CD4-positive, alpha-beta T cell (primary cell): ENCODE measurements around the gene CCT3. TPM values are rescaled to one million over a fixed set of nuclear protein-coding genes. Genes with fewer than 3 reads are reported as not detected.

Experiments used
- ATAC-seq: fragments of 200-7000 bp; cut with Tn5 transposase; one replicate; pipeline ENCODE4 v1.10.0; 2022; ENCODE audit warnings: mild to moderate bottlenecking; ENCODE audit not compliant: poor library complexity
- CTCF ChIA-PET: fragments of 350-600 bp; sonication (Branson Sonifier 250); formaldehyde crosslinking; loops from one replicate; lab custom pipeline; 2021; ENCODE audit warnings: antibody characterized with exemption, inconsistent platforms; lab: Charles Lee
- POLR2A ChIA-PET: fragments of 350-600 bp; sonication (Branson Sonifier 250); formaldehyde crosslinking; loops from one replicate; lab custom pipeline; 2021; ENCODE audit warnings: antibody characterized with exemption, inconsistent platforms; lab: Charles Lee
- DNase-seq, 14 experiments: peaks; one replicate each; pipeline ENCODE4 v3.0.0-alpha.2; 2013 to 2020; ENCODE audit warnings: mixed read lengths in 2 of 14
- H3K27ac ChIP-seq, 2 donors: one replicate each; pipeline versions ENCODE4 v1.5.1 to v1.7.0; 2013; ENCODE audit warnings: low read length in 2 of 2, low read depth in 1 of 2, mild to moderate bottlenecking in 1 of 2
- H3K27me3 ChIP-seq, 2 experiments: 1 replicate in 1 of 2; 2 replicates in 1 of 2; pipeline versions ENCODE4 v1.6.1 to v1.7.0; 2013; ENCODE audit warnings: low read length in 2 of 2, control low read depth in 1 of 2, mild to moderate bottlenecking in 1 of 2, moderate library complexity in 1 of 2; ENCODE audit not compliant: insufficient read depth in 2 of 2, control insufficient read depth in 1 of 2
- H3K36me3 ChIP-seq: one replicate; pipeline ENCODE4 v1.6.1; 2013; ENCODE audit warnings: low read length, control low read depth; ENCODE audit not compliant: insufficient read depth
- H3K4me1 ChIP-seq: one replicate; pipeline ENCODE4 v1.6.1; 2013; ENCODE audit warnings: low read length, control low read depth; ENCODE audit not compliant: insufficient read depth
- H3K4me3 ChIP-seq: one replicate; pipeline ENCODE4 v1.5.1; 2013; ENCODE audit warnings: mild to moderate bottlenecking, low read length, moderate library complexity
- H3K9me3 ChIP-seq, 2 experiments: 1 replicate in 1 of 2; 2 replicates in 1 of 2; pipeline versions ENCODE4 v1.6.1 to v1.7.0; 2013; ENCODE audit warnings: low read length in 2 of 2, mild to moderate bottlenecking in 2 of 2, control low read depth in 1 of 2, moderate library complexity in 1 of 2; ENCODE audit not compliant: control insufficient read depth in 1 of 2, insufficient read depth in 1 of 2
- H3K27ac Mint-ChIP-seq: one replicate; pipeline ENCODE4 v1.8.0; 2020; ENCODE audit warnings: mixed read lengths
- H3K27me3 Mint-ChIP-seq: one replicate; pipeline ENCODE4 v1.8.0; 2021; ENCODE audit warnings: mixed read lengths
- H3K36me3 Mint-ChIP-seq: one replicate; pipeline ENCODE4 v1.8.0; 2021; ENCODE audit warnings: low read depth, mixed read lengths
- H3K4me1 Mint-ChIP-seq: one replicate; pipeline ENCODE4 v1.8.0; 2021; ENCODE audit warnings: low read depth, mixed read lengths
- H3K4me3 Mint-ChIP-seq: one replicate; pipeline ENCODE4 v1.8.0; 2020; ENCODE audit warnings: mild to moderate bottlenecking, mixed read lengths
- H3K9me3 Mint-ChIP-seq: one replicate; pipeline ENCODE4 v1.8.0; 2020; ENCODE audit warnings: mixed read lengths
- intact Hi-C, 2 experiments: fragments of 100-400 bp; cut with DNase I in 1 of 2; cut with micrococcal nuclease in 1 of 2; formaldehyde crosslinking; loops; one replicate each; pipeline versions ENCODE4 v1.15.1 to v1.9.0; 2023 to 2025; cut with DNase I, micrococcal nuclease
- total RNA-seq, 174 experiments: library from RNA in 2 of 174; stranded (reverse) in 2 of 174; gene quantifications; one replicate each; pipeline ENCODE4 v1.2.3 and lab custom pipeline; 2021 to 2026
- TF ChIP-seq, protein P1 (sequence below): fragments of 200-600 bp; IDR thresholded peaks from one replicate; pipeline ENCODE4 v1.8.0; 2022; ENCODE audit warnings: antibody characterized with exemption, mild to moderate bottlenecking

Gene CCT3
- total RNA-seq, 2 experiments from 2014 or later: 49.6 to 50.2 TPM

- no peaks in the 10 kb centered on the region for H3K36me3 ChIP-seq
- Mint-ChIP-seq H3K27ac (no peak overlapping the region), H3K4me3 (no peak overlapping the region), H3K9me3 (no peaks in the 10 kb centered on the region), H3K36me3 (no peaks in the 10 kb centered on the region), H3K4me1 (peaks cover 12% of the 10 kb centered on the region), H3K27me3 (peaks cover 24% of the 10 kb centered on the region)
- H3K9me3 ChIP-seq: peaks cover 0 to 4% of the 10 kb centered on the region in 2 experiments
- H3K4me3 ChIP-seq: no peak overlapping the region
- ATAC-seq (no peak), DNase-seq (no peak)
- TF ChIP-seq, protein P1, sequence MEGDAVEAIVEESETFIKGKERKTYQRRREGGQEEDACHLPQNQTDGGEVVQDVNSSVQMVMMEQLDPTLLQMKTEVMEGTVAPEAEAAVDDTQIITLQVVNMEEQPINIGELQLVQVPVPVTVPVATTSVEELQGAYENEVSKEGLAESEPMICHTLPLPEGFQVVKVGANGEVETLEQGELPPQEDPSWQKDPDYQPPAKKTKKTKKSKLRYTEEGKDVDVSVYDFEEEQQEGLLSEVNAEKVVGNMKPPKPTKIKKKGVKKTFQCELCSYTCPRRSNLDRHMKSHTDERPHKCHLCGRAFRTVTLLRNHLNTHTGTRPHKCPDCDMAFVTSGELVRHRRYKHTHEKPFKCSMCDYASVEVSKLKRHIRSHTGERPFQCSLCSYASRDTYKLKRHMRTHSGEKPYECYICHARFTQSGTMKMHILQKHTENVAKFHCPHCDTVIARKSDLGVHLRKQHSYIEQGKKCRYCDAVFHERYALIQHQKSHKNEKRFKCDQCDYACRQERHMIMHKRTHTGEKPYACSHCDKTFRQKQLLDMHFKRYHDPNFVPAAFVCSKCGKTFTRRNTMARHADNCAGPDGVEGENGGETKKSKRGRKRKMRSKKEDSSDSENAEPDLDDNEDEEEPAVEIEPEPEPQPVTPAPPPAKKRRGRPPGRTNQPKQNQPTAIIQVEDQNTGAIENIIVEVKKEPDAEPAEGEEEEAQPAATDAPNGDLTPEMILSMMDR: no peak
- intact Hi-C loops: no loop called here
- peaks cover 13% of the 10 kb centered on the region for H3K4me1 ChIP-seq
- POLR2A ChIA-PET: no interaction called here
- peaks cover 5 to 11% of the 10 kb centered on the region in 2 experiments for H3K27me3 ChIP-seq
- CTCF ChIA-PET: interaction anchor here (0.7 to 1.9 kb wide), 3 partner anchors 9 to 46 kb away, joined by 3 to 4 read pairs (median 4); no protein-coding TSS in a partner anchor
- H3K27ac ChIP-seq: no peak overlapping the region
Measured at GRCh38 chr1:156384007-156384406, 45.9 kb upstream of the CCT3 start.

DNA sequence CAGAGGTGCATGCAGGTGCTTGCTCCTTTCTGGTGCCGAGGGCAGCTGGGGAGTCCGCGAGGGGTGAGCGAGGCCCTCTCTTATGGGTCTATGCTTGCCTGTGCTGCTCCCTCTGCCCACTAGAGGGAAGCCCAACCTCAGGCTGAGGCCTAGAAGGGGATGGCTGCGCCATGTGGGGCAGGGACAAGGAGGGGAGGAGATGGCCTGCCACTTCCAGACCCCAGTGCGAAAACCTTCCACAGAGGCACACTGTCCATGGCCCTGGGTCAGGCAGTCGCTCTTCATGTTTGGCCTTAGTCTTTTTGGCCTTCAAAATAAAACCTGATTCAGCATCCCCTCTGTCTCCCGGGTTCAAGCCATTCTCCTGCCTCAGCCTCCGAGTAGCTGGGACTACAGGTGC, 44.9 kb upstream of the CCT3 start:
- H3K9me3 ChIP-seq: no peaks in the 10 kb centered on the region
- Mint-ChIP-seq H3K36me3 (no peaks in the 10 kb centered on the region), H3K27ac (no peak overlapping the region), H3K4me3 (no peak overlapping the region), H3K9me3 (no peaks in the 10 kb centered on the region), H3K4me1 (peaks cover 12% of the 10 kb centered on the region), H3K27me3 (peaks cover 19% of the 10 kb centered on the region)
- ChIA-PET POLR2A (no interaction called here), CTCF (interaction anchor here (1.3 to 1.9 kb wide), 4 partner anchors 36 to 63 kb away, joined by 4 to 9 read pairs (median 4); no protein-coding TSS in a partner anchor)
- intact Hi-C loops: no loop called here
- no peak overlapping the region for H3K27ac ChIP-seq
- peak; percentile 74 for ATAC-seq
- DNase-seq: peak; percentile 32 to 76 (median 53)
- peaks cover 11% of the 10 kb centered on the region for H3K4me1 ChIP-seq
- no peaks in the 10 kb centered on the region for H3K36me3 ChIP-seq
- peaks cover 0 to 5% of the 10 kb centered on the region in 2 experiments for H3K27me3 ChIP-seq
- H3K4me3 ChIP-seq: no peak overlapping the region
- TF ChIP-seq, protein P1: peak; percentile 67

DNA sequence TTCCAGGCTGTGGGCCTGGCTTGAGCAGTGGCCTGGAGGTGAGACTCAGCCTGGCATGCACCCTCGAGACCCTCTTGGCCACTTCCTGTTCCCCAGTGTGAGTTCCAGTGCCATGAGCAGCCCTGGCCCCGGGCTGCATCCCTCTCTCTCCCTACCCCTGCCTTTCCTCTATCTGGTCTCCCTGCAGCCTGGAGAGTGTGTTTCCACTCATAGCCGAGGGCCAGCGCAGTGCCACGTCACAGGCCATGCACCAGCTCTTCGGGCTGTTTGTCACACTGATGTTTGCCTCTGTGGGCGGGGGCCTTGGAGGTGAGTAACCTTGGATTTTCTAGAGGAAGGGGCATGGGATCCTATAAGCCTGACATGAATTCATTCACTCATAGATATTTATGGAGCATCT, 44.5 kb upstream of the CCT3 start:
- intact Hi-C loops: no loop called here
- H3K27me3 ChIP-seq: peaks cover 0 to under 1% of the 10 kb centered on the region in 2 experiments
- Mint-ChIP-seq H3K4me3 (no peak overlapping the region), H3K4me1 (peaks cover 12% of the 10 kb centered on the region), H3K27me3 (peaks cover 15% of the 10 kb centered on the region), H3K36me3 (no peaks in the 10 kb centered on the region), H3K9me3 (no peaks in the 10 kb centered on the region), H3K27ac (no peak overlapping the region)
- no peak overlapping the region for H3K27ac ChIP-seq
- ATAC-seq (no peak), DNase-seq (no peak)
- TF ChIP-seq, protein P1: no peak
- no peaks in the 10 kb centered on the region for H3K9me3 ChIP-seq
- no peak overlapping the region for H3K4me3 ChIP-seq
- ChIA-PET CTCF (interaction anchor here (1.3 to 1.9 kb wide), 4 partner anchors 37 to 63 kb away, joined by 4 to 9 read pairs (median 4); no protein-coding TSS in a partner anchor), POLR2A (no interaction called here)
- H3K36me3 ChIP-seq: no peaks in the 10 kb centered on the region
- peaks cover 10% of the 10 kb centered on the region for H3K4me1 ChIP-seq
